Erythroblast (primary cell): ENCODE measurements around the gene BARD1.

Source experiments
- GATA1 ChIP-seq: IDR thresholded peaks from 2 replicates; pipeline ENCODE4 v1.6.1; 2011; ENCODE audit warnings: low read depth, mild to moderate bottlenecking, control low read depth, low read length, moderate library complexity
- POLR2A ChIP-seq: IDR thresholded peaks from 2 replicates; pipeline ENCODE4 v1.6.1; 2011; ENCODE audit warnings: mild to moderate bottlenecking, low read length

GRCh38 chr2:214753455-214753854, 56.0 kb downstream of the BARD1 start:
- TF ChIP-seq POLR2A (no peak), GATA1 (no peak)
